Mammary epithelial cell (primary cell): ENCODE results near the gene UBE2L3.
"Not testable (repeated sequence)": the region's sequence is repeated elsewhere in the genome, so short reads cannot be mapped to it uniquely, and the experiment has no call there.

Experiments used
- EZH2 ChIP-seq: IDR thresholded peaks from 2 replicates; pipeline ENCODE4 v1.6.1; 2012; ENCODE audit warnings: low read length, inconsistent platforms, borderline replicate concordance
- TF ChIP-seq, protein P1 (sequence below), 2 donors: IDR thresholded peaks in 1 of 2; conservative IDR thresholded peaks in 1 of 2; 2 replicates each; pipeline ENCODE4 v1.5.1; 2011 to 2012; ENCODE audit warnings: inconsistent platforms in 2 of 2, low read length in 2 of 2, mild to moderate bottlenecking in 2 of 2, control low read depth in 1 of 2, low read depth in 1 of 2; ENCODE audit not compliant: insufficient read depth in 1 of 2; ENCODE audit errors: extremely low read depth in 1 of 2

- TF ChIP-seq, protein P1, sequence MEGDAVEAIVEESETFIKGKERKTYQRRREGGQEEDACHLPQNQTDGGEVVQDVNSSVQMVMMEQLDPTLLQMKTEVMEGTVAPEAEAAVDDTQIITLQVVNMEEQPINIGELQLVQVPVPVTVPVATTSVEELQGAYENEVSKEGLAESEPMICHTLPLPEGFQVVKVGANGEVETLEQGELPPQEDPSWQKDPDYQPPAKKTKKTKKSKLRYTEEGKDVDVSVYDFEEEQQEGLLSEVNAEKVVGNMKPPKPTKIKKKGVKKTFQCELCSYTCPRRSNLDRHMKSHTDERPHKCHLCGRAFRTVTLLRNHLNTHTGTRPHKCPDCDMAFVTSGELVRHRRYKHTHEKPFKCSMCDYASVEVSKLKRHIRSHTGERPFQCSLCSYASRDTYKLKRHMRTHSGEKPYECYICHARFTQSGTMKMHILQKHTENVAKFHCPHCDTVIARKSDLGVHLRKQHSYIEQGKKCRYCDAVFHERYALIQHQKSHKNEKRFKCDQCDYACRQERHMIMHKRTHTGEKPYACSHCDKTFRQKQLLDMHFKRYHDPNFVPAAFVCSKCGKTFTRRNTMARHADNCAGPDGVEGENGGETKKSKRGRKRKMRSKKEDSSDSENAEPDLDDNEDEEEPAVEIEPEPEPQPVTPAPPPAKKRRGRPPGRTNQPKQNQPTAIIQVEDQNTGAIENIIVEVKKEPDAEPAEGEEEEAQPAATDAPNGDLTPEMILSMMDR (conservative IDR thresholded peaks at IDR 0.05 in 1 of 2, IDR thresholded peaks at IDR 0.05 in 1 of 2; ENCODE audit: extremely low read depth in 1 of 2, insufficient read depth in 1 of 2, low read depth in 1 of 2, low read length in 2 of 2), result not testable (repeated sequence)
- not testable (repeated sequence) for TF ChIP-seq EZH2
These were observed 40.6 kb upstream of the UBE2L3 start for GRCh38 chr22:21526705-21527500.
